ENCODE results near the gene GEN1.
"Not testable (repeated sequence)": the region's sequence is repeated elsewhere in the genome, so short reads cannot be mapped to it uniquely, and the experiment has no call there.

GEN1 gene

GRCh38 chr2:17798338-17798737 is 44.4 kb downstream of the GEN1 start:
- no peak for DNase-seq (ENCODE audit: low spot score)

DNA sequence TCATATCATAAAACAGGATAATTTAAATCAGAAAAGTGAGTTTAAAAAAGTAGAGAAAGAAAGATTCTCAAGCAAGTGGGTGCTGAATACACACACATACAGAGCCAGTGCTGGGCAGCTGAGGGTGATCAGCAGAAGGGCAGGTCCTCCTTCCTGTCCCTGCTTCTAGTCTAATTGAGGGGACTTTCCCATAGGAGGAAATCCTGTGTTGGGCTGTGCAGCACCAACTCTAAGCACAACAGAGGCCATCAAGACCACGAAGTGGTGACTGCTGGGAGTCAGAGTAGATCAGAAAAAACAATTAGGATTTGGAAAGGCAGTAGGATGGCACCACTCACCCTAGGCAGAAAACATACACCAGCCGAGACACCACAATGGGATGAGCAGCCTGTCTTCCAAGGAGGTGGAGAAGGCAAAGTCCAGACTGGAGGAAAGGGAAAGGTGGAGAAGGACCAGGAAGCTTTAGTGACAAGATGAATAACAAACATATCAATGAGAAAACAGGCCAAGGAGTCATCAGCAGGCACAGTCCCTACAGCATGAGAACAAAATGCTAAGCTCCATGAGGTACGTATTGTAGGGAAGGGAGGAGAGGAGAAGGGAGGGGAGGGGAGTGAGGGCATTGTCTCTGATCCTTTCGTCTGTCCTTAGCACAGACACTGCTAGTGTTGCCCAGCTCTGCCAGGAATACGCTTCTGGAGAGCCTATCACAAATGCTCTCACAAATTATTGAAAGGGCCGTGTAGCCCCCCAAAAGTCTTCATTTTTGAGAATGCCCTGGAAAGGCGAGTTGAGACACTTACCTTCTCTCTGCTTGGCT is 45.6 kb downstream of the GEN1 start:
- no peak for DNase-seq (ENCODE audit: low spot score)

GRCh38 chr2:17800219-17800618 is 46.3 kb downstream of the GEN1 start:
- no peak for DNase-seq (ENCODE audit: low spot score)

DNA sequence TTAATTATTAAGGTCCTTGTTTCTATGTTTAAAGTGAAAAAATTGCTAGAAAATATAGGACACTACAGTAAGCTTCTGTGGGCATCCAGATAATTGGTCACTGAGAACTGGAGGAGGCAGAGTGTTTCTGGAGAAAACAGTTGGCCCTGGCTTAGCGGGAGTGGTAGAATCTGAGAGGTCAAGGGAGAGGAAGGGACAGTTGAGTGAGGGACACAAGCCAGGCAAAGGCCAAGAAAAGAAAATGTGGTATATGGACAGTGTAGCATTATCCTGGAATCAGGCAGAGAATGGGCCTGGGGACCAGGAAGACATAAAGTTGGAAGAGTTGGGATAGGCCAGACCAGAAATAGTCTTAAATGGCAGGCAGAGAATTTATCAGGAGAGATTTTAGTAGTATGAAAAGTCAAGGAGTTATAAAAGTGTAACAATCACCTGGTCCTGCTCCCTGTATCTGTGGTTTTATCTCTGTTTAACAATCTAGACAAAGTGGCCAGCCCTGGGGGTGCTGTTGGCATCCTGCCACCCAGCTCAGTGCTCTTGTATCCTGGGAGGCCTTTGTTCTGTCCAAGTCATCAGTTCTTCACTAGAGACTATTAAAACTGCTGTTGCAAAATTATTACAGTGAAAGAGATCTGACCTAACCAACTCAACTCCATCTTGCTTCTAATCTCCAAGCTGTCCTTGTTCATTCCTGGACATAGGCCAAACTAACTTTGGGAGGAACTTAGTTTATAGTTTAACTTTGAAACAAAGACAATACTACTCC is 46.9 kb downstream of the GEN1 start:
- no peak for DNase-seq (ENCODE audit: low spot score)

- no peak for DNase-seq (ENCODE audit: low spot score)
These were observed 49.6 kb downstream of the GEN1 start for GRCh38 chr2:17803497-17803896.

GRCh38 chr2:17804358-17804757 is 50.4 kb downstream of the GEN1 start:
- peak; percentile 81 for DNase-seq (ENCODE audit: low spot score)

DNA sequence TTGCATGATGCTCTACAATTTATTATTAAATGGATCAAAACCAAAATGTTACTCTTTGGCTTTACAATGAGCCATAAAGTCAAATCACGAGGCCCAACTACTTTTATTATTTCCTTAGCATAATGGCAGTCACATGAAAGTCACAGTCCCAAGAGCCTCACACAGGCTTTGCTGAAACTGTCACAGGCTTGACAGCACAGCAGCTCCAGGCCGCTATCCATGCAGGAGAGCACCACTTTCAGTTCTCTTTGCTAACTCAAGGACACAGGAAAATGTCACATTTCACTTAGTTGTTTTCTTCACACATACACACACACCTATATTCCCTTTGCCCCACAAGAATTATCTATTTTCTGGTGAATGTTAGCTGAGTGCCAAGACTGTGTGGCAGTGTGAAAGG is 51.2 kb downstream of the GEN1 start:
- peak; percentile 59 for DNase-seq (ENCODE audit: low spot score)

DNA sequence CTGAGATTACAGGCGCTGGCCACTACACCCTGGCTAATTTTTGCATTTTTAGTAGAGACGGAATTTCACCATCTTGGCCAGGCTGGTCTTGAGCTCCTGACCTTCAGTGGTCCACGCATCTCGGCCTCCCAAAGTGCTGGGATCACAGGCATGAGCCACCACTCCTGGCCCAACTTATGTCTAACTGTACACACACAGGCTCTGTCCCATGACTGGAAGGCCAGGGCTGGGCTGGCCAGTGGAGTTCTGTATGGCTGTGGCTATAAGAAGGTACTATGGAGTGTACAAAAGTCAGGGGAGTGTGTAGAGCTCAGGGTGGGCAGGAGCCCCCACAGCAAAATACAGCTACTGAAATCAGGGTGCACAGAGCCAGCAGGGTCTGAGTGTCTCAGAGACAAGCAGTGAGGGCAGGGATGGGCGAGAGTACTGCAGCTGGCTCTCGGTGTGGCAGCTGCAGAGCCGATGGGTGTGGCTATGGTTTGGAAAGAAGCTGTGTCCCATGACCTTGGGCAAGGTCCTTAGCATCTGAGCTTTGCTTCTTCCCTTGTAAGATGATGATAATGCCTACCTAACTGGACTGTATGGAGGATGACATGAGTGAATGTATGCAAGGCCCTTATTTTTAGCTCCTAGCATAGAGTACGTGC is 51.9 kb downstream of the GEN1 start:
- peak; percentile 76 for DNase-seq (ENCODE audit: low spot score)

DNA sequence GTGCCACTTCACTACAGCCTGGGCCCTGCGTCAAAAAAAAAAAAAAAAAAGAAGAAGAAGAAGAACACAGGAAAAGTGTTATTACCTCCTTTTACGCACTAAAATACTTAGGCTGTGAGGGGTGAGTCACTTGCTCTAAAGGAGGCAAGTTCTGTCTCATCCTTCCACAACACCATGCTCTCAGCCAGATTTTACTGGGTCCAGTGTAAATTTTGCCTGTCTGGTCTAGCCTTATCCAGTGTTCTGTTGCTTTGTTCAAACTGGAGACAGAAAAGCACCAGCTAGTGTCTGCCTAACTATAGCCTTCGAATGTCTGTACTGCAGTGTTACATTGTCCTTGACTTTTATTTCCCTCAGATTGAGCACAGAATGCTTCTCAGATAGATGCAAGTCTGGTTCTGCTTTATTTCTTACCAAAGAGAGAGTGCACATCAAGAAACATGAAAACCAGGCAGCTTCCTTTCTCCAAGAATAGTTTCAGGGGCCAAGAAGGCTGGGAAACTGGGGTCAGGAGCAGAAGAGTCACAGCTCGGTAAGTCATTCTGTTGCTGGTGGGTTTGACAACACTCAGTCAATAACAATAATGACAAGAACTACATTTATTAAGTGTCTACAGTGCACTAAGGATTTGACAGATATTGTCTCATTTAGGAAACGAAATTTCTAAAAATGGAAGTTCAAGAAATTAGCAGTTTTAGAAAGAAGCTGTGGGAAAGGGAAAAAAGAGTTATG is 59.2 kb downstream of the GEN1 start:
- no peak for DNase-seq (ENCODE audit: low spot score)

- peak; percentile 93 for DNase-seq (ENCODE audit: low spot score)
These were observed 60.0 kb downstream of the GEN1 start for GRCh38 chr2:17813742-17814473.

- DNase-seq (ENCODE audit: low spot score): no peak
These were observed 60.7 kb downstream of the GEN1 start for GRCh38 chr2:17814601-17815000.

- DNase-seq (ENCODE audit: low spot score): no peak
These were observed 61.7 kb downstream of the GEN1 start for GRCh38 chr2:17815468-17816184.

DNA sequence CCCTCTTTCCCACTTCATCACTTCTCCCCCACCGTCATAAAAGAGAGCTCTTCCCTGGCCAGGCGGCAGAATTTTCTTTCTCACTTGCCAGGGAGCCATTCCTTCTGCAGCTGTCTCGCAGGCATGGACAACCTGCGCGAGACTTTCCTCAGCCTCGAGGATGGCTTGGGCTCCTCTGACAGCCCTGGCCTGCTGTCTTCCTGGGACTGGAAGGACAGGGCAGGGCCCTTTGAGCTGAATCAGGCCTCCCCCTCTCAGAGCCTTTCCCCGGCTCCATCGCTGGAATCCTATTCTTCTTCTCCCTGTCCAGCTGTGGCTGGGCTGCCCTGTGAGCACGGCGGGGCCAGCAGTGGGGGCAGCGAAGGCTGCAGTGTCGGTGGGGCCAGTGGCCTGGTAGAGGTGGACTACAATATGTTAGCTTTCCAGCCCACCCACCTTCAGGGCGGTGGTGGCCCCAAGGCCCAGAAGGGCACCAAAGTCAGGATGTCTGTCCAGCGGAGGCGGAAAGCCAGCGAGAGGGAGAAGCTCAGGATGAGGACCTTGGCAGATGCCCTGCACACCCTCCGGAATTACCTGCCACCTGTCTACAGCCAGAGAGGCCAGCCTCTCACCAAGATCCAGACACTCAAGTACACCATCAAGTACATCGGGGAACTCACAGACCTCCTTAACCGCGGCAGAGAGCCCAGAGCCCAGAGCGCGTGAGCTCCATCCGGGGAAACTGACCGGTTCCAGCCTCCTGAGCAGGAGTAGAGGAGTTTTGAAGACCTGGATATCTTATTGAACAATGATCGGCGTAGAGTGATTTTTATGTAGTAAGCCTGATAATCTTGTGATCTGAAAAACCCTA is 62.7 kb downstream of the GEN1 start, which contains the start of gene MSGN1:
Gene MSGN1, plus strand, starts transcription at position 65 of the 850 bp plus-strand sequence. Its CDS starts 59 bp downstream, at position 124.
- DNase-seq (ENCODE audit: low spot score): no peak

- DNase-seq (ENCODE audit: low spot score): no peak
These were observed 64.4 kb downstream of the GEN1 start for GRCh38 chr2:17818235-17818815.

- DNase-seq (ENCODE audit: low spot score): no peak
These were observed 67.1 kb downstream of the GEN1 start for GRCh38 chr2:17821080-17821479.

DNA sequence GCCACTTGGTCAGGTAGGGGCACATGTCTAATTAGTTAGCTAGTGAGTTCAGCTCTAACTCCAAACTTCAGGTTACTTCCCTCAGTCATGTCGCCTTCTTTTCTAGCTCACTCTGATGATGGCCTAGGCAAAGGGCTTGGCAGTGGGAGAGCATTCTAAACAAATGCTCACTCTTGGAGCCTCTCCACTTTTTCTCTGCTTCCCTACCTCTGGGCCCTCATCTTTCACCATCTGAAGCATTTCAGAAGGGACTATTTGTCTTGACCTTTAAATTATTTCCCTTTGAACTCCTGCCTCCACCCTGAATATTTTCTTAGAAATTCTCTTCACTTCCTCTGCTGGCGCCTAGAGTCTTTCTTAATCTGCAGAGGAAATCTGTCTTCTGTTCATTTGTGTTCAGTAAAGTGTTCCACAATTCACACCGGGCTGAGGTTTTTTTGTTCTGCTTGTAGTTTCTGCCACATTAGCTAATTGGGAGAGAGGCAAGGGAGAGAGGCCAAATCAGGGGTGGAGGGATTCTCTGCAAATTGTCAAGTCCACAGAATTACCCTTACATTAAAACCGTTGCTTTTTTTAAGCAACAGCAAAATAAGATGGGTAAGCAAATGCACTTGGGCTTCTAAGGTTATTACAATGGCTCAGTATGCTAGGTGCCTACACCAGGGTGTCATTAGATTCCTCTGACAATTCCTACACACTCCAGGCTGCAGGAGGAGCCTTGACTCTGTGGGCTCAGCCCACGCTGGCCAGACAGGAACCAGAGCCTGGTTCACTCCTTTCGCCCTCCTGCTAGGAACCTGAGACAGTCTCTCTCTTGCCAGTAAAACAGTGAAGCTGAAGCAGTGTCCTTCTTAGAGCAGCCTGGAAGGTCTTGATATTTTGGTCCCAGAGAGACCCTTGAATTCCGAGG is 67.9 kb downstream of the GEN1 start:
- DNase-seq (ENCODE audit: low spot score): peak; percentile 37

GRCh38 chr2:17822445-17823117 is 68.6 kb downstream of the GEN1 start:
- peak; percentile 55 for DNase-seq (ENCODE audit: low spot score)

DNA sequence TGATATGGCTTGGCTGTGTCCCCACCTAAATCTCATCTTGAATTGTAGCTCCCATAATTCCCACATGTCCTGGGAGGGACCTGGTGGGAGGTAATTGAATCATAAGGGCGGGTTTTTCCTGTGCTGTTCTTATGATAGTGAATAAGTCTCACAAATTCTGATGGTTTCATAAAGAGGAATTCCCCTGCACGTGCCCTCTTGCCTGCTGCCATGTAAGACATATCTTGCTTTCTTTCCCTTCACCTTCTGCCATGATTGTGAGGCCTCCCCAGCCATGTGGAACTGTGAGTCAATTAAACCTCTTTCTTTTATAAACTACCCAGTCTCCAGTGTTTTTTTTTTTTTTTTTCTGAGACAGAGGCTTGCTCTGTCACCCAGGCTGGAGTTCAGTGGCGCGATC is 69.7 kb downstream of the GEN1 start:
- not testable (repeated sequence) for DNase-seq (ENCODE audit: low spot score)
